ENCODE measurements around the gene STARD13.

Gene STARD13

GRCh38 chr13:33153421-33154404, 131.8 kb downstream of the STARD13 start:
- TF ChIP-seq GATA2 (IDR thresholded peaks at IDR 0.05; ENCODE audit: low read depth, low read length) (no peak), GATA3 (IDR thresholded peaks at IDR 0.05; ENCODE audit: low read depth, low read length) (no peak)

GRCh38 chr13:33152389-33152788, 133.2 kb downstream of the STARD13 start:
- TF ChIP-seq GATA3 (IDR thresholded peaks at IDR 0.05; ENCODE audit: low read depth, low read length) (no peak), GATA2 (IDR thresholded peaks at IDR 0.05; ENCODE audit: low read depth, low read length) (no peak)

- TF ChIP-seq GATA2 (IDR thresholded peaks at IDR 0.05; ENCODE audit: low read depth, low read length) (no peak), GATA3 (IDR thresholded peaks at IDR 0.05; ENCODE audit: low read depth, low read length) (no peak)
Observed at GRCh38 chr13:33150662-33151061, 134.9 kb downstream of the STARD13 start.

- TF ChIP-seq GATA2 (IDR thresholded peaks at IDR 0.05; ENCODE audit: low read depth, low read length) (no peak), GATA3 (IDR thresholded peaks at IDR 0.05; ENCODE audit: low read depth, low read length) (no peak)
Observed at GRCh38 chr13:33150126-33150525, 135.4 kb downstream of the STARD13 start.

GRCh38 chr13:33147832-33148231, 137.7 kb downstream of the STARD13 start:
- TF ChIP-seq GATA3 (IDR thresholded peaks at IDR 0.05; ENCODE audit: low read depth, low read length) (no peak), GATA2 (IDR thresholded peaks at IDR 0.05; ENCODE audit: low read depth, low read length) (no peak)

- no peak for TF ChIP-seq GATA3 (IDR thresholded peaks at IDR 0.05; ENCODE audit: low read depth, low read length)
- TF ChIP-seq GATA2 (IDR thresholded peaks at IDR 0.05; ENCODE audit: low read depth, low read length), result no peak
Observed at GRCh38 chr13:33146843-33147611, 138.5 kb downstream of the STARD13 start.

GRCh38 chr13:33145667-33146066, 139.9 kb downstream of the STARD13 start:
- no peak for TF ChIP-seq GATA3 (IDR thresholded peaks at IDR 0.05; ENCODE audit: low read depth, low read length)

- no peak for TF ChIP-seq GATA3 (IDR thresholded peaks at IDR 0.05; ENCODE audit: low read depth, low read length)
- no peak for TF ChIP-seq GATA2 (IDR thresholded peaks at IDR 0.05; ENCODE audit: low read depth, low read length)
Observed at GRCh38 chr13:33144358-33144784, 141.2 kb downstream of the STARD13 start.

- no peak for TF ChIP-seq GATA2 (IDR thresholded peaks at IDR 0.05; ENCODE audit: low read depth, low read length)
- TF ChIP-seq GATA3 (IDR thresholded peaks at IDR 0.05; ENCODE audit: low read depth, low read length), result no peak
Observed at GRCh38 chr13:33139780-33140535, 145.6 kb downstream of the STARD13 start.

- no peak for TF ChIP-seq GATA3 (IDR thresholded peaks at IDR 0.05; ENCODE audit: low read depth, low read length)
- TF ChIP-seq GATA2 (IDR thresholded peaks at IDR 0.05; ENCODE audit: low read depth, low read length), result no peak
Observed at GRCh38 chr13:33139184-33139583, 146.4 kb downstream of the STARD13 start.

- TF ChIP-seq GATA2 (IDR thresholded peaks at IDR 0.05; ENCODE audit: low read depth, low read length) (no peak), GATA3 (IDR thresholded peaks at IDR 0.05; ENCODE audit: low read depth, low read length) (no peak)
Observed at GRCh38 chr13:33138441-33138840, 147.1 kb downstream of the STARD13 start.

GRCh38 chr13:33137721-33138120, 147.8 kb downstream of the STARD13 start:
- no peak for TF ChIP-seq GATA3 (IDR thresholded peaks at IDR 0.05; ENCODE audit: low read depth, low read length)
- TF ChIP-seq GATA2 (IDR thresholded peaks at IDR 0.05; ENCODE audit: low read depth, low read length), result no peak

GRCh38 chr13:33135097-33135496, 150.5 kb downstream of the STARD13 start:
- no peak for TF ChIP-seq GATA3 (IDR thresholded peaks at IDR 0.05; ENCODE audit: low read depth, low read length)
- no peak for TF ChIP-seq GATA2 (IDR thresholded peaks at IDR 0.05; ENCODE audit: low read depth, low read length)

- no peak for TF ChIP-seq GATA3 (IDR thresholded peaks at IDR 0.05; ENCODE audit: low read depth, low read length)
- TF ChIP-seq GATA2 (IDR thresholded peaks at IDR 0.05; ENCODE audit: low read depth, low read length), result no peak
Observed at GRCh38 chr13:33134213-33134612, 151.3 kb downstream of the STARD13 start.
